Astrocyte of the spinal cord (primary cell): ENCODE data around the gene KRTAP19-8.

ENCODE experiments used
- DNase-seq: peaks from one replicate; pipeline ENCODE4 v3.0.0; 2011; ENCODE audit warnings: low read depth, low spot score
- H3K4me3 ChIP-seq: 2 replicates; pipeline ENCODE4 v1.5.1; 2011; ENCODE audit warnings: low read depth, mild to moderate bottlenecking, low read length, moderate library complexity
- in situ Hi-C: cut with HindIII; loops from 2 replicates; pipeline ENCODE4 v1.10.0; 2017; ENCODE audit warnings: low sequenced_read_pairs
- TF ChIP-seq, protein P1 (sequence below): IDR thresholded peaks from 2 replicates; pipeline ENCODE4 v1.5.1; 2012; ENCODE audit warnings: low read depth, mild to moderate bottlenecking, low read length, inconsistent platforms

The KRTAP19-8 gene, protein sequence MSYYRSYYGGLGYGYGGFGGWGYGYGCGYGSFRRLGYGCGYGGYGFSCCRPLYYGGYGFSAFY

DNA sequence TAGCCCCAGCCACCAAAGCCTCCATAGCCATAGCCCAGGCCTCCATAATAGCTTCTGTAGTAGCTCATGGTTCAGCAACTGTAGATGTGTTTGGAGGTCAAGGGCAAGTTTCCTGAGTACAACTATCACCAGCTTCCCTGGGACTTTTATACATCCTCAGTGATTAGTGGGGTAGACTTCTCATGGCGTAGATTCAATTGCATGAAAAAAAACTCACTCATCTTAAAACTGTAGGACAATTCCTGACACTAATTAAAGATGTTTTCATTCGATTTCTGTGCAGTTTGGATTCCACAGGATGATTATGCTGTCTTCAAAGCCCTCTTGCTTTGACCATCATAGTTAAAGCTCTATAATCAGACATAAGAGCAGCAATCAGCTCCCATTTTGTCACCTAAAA, at the start of gene KRTAP19-8:
TSS of gene KRTAP19-8 (minus strand) at position 101 of the 400 bp plus-strand sequence. CDS start at position 68, 33 bp downstream.
- no peak for DNase-seq
- in situ Hi-C loops = no loop called here
- H3K4me3 ChIP-seq = no peak within 1 kb of the TSS
- TF ChIP-seq, protein P1, sequence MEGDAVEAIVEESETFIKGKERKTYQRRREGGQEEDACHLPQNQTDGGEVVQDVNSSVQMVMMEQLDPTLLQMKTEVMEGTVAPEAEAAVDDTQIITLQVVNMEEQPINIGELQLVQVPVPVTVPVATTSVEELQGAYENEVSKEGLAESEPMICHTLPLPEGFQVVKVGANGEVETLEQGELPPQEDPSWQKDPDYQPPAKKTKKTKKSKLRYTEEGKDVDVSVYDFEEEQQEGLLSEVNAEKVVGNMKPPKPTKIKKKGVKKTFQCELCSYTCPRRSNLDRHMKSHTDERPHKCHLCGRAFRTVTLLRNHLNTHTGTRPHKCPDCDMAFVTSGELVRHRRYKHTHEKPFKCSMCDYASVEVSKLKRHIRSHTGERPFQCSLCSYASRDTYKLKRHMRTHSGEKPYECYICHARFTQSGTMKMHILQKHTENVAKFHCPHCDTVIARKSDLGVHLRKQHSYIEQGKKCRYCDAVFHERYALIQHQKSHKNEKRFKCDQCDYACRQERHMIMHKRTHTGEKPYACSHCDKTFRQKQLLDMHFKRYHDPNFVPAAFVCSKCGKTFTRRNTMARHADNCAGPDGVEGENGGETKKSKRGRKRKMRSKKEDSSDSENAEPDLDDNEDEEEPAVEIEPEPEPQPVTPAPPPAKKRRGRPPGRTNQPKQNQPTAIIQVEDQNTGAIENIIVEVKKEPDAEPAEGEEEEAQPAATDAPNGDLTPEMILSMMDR = no peak

DNA sequence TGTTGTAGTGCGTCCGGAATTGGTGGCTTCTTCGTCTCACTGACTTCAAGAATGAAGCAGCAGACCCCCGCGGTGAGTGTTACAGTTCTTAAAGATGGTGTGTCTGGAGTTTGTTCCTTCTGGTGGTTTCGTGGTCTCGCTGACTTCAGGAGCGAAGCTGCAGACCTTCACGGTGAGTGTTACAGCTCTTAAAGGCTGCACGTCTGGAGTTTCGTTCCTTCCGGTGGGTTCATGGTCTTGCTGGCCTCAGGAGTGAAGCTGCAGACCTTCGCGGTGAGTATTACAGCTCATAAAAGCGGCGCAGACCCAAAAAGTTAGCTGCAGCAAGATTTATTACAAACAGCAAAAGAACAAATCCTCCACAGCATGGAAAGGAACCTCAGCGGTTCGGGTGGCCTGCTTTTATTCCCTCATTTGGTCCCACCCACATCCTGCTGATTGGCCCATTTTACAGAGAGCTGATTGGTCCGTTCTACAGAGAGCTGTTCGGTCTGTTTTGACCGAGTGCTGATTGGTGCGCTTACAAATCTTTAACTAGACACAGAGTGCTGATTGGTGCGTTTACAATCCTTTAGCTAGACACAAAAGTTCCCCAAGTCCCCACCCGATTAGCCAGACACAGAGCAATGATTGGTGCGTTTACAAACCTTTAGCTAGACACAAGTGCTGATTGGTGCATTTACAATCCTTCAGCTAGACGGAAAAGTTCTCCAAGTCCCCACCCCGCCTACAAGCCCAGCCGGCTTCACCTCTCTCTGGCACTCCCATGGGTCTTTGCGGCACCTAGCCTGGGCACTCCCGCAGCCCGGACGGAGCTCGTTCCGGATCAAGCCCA, 49.6 kb upstream of the KRTAP19-8 start:
- in situ Hi-C loops = no loop called here
- no peak overlapping the region for H3K4me3 ChIP-seq
- TF ChIP-seq, protein P1 = no peak
- DNase-seq = no peak

DNA sequence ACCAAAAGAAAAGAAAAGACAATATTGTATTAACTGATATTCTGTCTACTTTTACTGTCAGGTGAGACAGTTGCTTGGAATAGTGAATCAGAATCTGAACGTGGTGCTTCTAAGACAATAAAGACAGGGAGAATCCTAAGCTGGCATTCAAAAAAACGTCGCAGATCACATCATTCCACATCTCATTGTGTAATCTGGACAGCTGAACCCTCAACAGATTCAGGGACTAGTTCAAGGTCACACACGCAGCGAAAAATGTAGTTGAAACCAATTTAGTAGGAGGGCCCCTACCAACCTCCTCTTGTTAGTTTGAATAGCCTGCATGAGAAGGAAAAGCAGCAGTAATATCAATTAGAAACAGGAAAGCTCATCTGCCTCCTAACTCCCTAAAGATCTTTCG, 46.4 kb upstream of the KRTAP19-8 start:
- TF ChIP-seq, protein P1 = no peak
- DNase-seq = no peak
- in situ Hi-C loops = no loop called here
- no peak overlapping the region for H3K4me3 ChIP-seq

DNA sequence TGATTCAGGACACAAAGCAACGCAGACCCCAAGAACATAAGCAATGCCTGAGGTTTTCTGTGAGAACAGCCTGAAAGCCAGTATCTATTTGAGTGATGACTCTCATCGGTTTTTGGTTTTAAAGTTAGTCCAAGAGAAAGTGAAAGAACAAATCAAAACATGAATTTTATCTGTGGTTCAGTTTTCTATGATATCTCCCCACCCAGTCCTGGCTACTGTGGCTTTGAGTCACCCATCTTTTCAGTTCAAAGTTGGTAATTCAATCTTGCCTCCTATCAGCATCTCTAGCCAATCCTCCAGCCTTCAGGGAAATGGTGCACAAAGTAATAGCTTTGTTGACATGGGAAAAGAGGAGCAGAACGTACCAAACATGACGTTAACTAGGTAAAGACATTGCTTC, 40.5 kb upstream of the KRTAP19-8 start:
- no peak for DNase-seq
- no peak overlapping the region for H3K4me3 ChIP-seq
- in situ Hi-C loops = no loop called here
- TF ChIP-seq, protein P1 = no peak

DNA sequence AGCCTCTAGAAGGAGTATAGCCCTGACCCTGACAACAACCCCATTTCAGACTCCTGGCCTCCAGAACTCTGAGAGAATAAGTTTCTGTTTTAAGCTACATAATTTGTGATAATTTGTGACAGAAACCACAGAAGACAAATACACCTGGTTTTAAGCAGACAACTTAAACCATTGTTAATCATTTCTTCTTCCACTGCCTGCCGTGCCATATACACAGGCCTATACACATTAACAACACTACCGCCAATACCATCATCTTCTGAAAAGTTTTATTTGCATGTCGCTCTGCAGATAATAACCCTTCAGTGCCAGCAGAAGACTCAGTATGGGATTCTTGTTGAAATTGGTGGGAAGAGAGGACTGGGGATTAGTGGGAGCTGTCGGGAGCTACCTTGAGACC, 39.9 kb upstream of the KRTAP19-8 start:
- TF ChIP-seq, protein P1 = no peak
- in situ Hi-C loops = no loop called here
- H3K4me3 ChIP-seq = no peak overlapping the region
- no peak for DNase-seq

DNA sequence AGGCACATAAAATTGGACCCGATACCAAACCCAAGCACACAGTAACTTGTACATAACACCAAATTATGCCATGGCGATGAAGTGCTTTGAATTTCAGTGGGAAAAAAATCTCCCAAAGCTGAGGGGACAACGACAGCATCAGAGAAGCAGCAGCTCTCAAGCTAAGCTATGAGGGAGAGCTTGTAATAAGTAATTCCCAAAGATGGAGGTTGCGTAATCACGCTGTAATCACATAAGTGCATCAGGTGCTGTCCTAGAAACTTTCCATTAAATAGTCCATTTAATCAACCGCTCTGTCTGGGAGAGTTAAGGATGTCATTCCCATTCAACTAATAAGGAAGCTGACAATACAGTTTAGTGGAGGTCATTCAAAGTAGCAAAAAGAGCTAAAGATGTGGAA, 37.6 kb upstream of the KRTAP19-8 start:
- TF ChIP-seq, protein P1 = no peak
- in situ Hi-C loops = no loop called here
- DNase-seq = no peak
- no peak overlapping the region for H3K4me3 ChIP-seq
